ENCODE results near the gene PDZD4. TPM values are rescaled to one million over a fixed set of nuclear protein-coding genes. Genes with fewer than 3 reads are reported as not detected.
A peak's percentile ranks its signal among the peaks of the same experiment; 100 is the strongest.

Gene PDZD4, protein sequence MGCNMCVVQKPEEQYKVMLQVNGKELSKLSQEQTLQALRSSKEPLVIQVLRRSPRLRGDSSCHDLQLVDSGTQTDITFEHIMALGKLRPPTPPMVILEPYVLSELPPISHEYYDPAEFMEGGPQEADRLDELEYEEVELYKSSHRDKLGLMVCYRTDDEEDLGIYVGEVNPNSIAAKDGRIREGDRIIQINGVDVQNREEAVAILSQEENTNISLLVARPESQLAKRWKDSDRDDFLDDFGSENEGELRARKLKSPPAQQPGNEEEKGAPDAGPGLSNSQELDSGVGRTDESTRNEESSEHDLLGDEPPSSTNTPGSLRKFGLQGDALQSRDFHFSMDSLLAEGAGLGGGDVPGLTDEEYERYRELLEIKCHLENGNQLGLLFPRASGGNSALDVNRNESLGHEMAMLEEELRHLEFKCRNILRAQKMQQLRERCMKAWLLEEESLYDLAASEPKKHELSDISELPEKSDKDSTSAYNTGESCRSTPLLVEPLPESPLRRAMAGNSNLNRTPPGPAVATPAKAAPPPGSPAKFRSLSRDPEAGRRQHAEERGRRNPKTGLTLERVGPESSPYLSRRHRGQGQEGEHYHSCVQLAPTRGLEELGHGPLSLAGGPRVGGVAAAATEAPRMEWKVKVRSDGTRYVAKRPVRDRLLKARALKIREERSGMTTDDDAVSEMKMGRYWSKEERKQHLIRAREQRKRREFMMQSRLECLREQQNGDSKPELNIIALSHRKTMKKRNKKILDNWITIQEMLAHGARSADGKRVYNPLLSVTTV
- 1 to 10 TPM in 11 of 12 donors, not detected in 1; 2.7 to 9.6 (median 2.8) TPM for polyA plus RNA-seq (ENCODE audit: insufficient read length in 12 of 12)
- long read RNA-seq, donor 1, result 0 reads
- long read RNA-seq, donor 2, result 0 reads
- long read RNA-seq, donor 3, result 0 reads
- long read RNA-seq, donor 4, result 0 reads
- long read RNA-seq, donor 5, result 0 reads
- long read RNA-seq, donor 6, result 0 reads
- long read RNA-seq, donor 7, result 0 reads
- long read RNA-seq, donor 8, result 0 reads
- long read RNA-seq, donor 9, result 0 reads
- long read RNA-seq, donor 10, result 0 reads
- long read RNA-seq, donor 11, result 0 reads

DNA sequence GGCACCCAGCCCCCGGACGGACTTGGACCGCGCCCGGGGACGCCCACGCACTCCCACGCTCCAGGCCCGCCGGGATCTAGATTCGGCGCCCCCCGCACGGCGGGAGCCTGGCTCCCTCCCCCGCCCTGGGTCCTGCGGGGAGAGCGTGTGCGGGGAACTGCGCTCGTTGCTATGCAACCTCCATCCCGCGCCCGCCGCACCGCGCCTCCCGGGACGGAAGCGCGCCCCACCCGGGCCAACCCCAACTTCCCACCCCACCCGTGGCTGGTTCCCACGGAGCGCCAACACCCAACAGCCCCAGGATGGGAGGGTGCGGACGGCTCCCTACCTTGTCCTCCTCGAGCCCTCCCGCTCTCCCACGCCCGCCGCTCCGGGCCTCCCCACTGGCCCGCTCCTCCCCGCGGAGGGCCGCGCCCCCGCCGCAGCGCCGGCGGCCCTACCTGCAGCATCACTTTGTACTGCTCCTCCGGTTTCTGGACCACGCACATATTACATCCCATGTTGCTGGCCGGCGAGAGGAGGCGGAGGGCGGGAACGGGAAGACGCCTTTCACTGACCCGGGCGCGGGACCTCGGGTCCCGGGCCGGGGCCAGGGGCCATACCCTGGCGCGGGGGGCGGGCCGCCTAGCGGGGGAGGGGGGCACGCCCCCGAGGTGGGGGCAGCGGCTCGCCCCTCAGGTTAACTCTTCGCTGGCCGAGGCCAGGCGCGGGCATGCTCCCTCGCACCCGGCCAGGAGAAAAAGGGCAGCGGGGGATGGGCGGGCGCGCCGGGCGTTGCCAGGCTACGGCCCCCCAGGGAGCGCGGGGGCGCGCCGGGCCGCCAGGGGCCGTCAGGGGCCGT lies at the start of gene PDZD4:
PDZD4 (minus strand) TSS at position 746 of the 841 bp plus-strand sequence; CDS start at position 500, 246 bp downstream.
- no peak for DNase-seq

DNA sequence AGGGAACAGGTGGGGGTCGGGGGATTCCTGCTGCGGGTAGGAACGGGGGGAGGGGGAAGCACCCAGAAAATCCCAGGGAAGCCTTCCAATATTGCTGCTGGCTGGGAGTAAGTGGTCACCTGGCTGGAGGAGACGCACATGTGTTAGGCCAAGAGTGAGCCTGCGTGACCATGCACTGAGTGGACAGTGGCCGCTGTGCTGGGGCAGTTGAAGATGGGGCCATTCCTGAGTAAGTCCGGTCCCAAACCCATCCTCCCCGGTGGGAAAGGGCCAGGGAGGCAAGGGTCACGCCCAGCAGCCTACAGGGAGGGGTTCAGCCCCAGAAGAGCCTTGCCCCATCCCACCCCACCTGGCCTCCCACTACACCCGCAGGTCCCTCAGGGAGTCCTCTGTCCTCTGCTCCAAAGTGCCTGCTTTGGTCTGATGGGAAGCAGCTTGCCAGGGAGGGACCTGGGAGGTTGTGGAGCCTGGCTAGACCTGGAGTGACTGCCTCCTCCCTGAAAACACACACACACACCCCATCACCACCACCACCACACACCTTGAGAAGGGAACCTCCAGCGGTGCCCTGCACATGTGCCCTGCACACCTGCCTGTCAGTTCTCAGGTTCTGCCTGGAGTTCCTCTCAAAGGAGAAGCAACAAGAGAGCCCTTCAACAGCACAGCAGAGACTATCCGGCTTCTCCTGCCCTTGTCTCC lies 49.5 kb upstream of the PDZD4 start:
- no peak for DNase-seq

DNA sequence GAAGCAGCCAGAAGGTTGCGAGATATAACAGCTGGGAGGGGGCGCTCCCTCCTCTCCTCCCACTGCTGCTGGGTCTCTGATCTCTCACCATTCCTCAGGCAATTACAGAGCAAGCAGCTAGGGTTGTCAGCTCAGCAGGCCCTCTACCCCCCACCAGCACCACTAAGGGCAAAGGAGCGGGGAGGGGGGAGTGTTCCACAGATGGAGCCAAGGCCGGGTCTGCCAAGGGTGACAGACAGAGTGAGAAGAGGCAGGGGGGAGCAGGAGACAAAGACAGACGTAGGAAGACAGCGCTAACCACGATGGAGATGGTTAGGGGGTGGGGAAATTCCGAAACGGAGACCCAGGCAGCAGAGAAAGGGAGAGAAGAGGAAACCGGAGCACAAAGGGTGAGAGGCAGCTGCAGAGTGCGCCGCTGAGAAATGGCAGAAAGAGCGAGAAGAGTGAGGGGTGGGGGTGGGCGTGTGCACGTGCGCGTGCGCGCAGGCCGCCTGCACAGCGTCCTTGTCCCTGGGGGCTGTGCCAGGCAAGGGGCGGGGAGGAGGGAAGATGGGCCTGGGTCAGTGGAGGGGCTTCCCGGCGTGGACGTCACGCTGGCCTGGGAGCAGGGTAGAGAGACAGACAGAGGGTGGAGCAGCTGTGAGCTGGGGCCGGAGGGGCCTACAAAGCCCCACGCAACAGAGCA lies 48.8 kb upstream of the PDZD4 start:
- DNase-seq, result no peak

DNA sequence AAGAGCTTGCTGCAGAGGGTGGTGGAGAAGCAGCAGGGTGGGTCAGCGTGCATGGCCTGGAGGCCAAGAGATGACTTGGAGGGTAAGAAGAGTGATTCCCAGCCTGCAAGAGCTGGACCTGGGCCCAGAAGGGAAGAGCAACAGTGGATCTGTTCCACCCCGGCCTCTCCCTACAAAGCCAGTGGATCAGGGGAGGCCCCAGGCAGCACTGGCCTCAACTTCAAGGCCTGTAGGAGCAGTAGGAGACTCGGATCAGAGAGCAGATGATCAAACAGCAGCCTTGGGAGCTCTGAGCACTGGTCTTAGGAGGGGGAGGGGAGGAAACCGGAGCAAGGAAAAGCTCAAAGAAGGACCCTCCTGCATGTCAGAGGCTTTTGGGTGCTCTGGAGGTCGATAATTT lies 48.0 kb upstream of the PDZD4 start:
- DNase-seq, result no peak

DNA sequence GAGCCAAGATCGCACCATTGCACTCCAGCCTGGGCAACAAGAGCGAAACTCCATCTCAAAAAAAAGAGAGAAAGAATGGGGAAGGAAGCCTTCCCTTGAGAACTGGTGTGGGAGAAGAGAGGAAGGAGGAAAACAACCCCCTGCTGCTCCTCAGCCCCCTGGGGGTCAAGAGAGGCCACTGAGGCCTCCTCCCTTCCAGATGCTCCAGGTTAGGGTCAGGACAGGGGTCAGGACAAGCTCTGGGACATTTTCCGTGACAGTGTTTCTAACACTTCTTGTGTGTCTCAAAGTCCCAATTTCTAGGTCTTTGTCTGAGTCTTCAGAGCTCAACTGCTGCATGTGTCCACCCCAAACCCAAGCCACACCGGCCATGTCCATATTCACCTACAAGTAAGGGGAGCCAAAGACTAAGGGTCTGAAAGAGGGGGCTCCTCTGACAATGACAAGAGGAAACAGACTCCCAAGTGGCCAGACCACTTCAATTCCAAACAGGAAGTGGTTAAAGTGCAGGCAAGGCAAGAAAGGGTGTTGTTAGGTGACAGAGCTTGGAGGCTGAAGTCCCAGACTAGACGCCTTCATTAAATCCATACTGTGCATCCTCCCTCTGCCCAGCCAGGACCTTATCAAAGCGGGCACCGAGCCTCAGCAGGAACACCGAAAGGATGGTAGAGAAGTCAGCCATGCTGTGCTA lies 47.4 kb upstream of the PDZD4 start:
- DNase-seq, result no peak

DNA sequence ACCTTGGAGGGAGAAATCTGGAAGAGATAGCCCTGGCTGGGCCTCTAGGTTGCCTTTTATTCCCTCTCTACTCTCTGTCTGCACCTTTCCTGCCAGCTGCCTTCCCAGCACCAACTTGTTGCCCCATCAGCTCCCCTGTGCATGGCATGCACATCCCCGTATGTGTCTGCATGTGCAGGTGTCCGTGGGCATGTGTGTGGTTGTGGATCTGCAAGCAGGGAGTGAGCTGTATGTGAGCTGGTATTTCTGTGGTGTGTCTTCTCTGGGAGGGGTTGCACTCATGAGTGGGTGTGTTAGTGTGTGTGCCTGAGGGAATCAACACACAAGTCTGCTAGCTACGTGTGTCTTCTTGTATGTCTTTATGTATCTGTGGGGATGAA lies 45.8 kb upstream of the PDZD4 start:
- no peak for DNase-seq

DNA sequence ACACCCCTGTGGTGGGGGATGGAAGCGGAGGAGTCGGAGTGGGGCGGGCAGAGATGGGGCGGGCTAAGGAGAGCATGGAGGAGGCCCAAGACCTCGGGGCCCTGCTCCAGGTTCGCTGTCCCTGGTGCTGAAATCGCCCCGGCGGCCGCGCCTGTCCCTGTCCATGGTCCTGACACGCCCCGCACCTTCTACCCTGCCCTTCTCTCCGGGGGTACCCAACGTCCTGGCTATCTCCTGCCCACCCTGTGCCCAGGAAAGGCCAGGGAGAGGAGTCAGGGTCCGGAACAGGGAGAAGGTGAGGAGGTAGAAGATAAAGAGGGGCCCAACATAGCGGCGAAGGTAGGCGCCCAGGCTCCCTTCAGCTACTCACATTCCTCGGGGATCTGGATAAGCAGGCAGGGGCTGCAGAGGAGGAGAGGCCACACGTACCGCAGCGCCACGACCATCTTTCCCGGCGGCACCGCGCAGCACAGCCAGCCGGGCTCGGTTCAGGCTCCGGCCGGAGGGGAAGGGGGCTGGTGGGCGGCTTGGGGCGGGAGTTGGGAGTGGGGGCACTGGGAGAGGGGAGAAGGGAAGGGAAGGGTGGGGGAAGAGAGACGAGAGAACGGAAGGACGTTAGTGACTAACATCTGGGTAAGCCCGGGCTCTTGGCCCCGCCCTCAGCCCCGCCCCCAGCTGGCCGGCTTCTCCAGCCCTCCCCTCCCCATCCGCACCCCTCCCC lies 45.2 kb upstream of the PDZD4 start:
- peak; percentile 60 for DNase-seq

DNA sequence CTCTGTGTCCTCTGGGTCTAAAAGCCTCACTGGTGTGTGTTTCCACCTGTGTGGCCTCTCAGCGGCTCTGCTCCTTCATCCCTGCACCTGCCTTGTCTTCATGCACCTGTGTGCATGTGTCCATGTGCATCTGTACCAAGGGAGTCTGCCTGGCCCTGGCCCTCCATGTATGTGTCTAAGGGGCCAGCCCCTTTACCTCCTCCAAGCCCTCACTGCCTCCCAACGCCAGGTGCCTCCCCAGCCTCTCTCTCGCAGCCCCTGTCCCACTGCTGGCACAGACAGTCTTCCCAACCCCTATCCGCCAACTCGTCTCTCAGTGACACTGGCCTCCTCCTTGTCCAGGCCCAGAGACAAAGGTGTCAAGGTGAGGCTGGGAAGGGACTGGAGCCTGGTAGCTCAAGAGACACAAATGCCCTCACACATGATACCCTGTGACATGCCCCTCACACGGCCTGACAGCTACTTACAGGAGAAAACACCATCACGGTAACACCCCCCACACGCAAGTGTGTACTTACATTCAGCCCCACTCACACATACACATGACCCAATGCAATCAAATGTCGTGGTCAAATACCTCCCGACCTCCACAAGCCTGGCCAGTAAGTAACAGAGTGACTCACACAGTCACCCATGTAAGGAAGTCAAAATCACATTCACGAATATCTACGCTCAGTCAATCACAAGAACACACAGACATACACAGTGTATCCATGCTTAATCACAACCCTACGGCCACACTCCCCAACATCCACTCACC lies 44.2 kb upstream of the PDZD4 start:
- DNase-seq, result no peak

DNA sequence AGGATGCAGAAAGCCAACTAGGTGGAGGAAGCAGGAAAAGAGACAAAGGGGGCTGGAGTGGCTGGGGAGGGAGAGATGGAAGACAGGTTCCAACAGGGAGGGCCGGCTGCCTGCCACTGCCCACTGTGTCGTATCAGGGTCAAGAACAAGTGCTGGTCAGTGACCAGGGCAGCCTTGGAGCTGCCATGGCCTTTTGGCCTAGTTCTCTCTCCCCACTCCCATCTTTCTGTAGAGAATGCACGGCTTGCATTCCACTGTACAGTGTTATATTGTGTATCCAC lies 43.7 kb upstream of the PDZD4 start:
- DNase-seq, result no peak

DNA sequence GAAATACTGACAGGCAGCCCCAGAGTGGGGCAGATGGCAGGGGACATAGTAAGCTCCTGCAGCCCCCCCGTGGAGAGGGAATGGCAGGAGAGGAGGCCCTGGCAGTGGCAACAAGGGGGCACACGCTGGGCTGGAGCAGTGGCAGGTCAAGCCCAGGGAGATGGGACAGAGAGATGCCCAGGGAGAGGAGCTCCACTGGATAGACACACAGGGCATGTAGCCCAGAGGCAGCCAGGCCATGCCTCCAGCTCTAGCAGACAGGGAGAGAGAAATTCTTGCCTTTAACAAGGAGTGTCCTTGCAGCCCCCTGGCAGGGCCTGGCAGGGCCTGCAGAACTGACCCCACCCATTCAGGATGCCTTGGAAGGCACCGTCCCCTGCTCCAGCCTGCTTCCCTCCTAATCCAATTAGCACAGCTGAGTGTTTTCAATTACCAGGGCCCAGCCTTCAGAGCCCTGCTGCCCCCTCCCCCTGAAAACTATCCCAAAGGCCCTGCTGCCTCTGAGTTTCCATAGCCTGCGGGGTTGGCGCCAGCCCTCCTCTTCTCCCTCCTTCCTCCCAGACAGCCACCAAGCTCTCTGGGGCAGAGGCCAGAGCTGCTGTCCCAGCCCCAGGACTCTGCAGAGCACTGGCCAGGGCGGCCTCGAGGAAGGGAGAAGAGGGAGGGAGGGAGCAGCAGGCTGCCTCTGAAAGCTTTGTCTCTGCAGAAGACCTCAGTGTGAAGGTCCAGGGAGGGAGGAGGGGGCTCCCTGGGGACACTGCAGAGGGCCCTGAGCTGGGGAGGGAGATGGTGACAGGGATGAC lies 43.1 kb upstream of the PDZD4 start:
- DNase-seq, result no peak

DNA sequence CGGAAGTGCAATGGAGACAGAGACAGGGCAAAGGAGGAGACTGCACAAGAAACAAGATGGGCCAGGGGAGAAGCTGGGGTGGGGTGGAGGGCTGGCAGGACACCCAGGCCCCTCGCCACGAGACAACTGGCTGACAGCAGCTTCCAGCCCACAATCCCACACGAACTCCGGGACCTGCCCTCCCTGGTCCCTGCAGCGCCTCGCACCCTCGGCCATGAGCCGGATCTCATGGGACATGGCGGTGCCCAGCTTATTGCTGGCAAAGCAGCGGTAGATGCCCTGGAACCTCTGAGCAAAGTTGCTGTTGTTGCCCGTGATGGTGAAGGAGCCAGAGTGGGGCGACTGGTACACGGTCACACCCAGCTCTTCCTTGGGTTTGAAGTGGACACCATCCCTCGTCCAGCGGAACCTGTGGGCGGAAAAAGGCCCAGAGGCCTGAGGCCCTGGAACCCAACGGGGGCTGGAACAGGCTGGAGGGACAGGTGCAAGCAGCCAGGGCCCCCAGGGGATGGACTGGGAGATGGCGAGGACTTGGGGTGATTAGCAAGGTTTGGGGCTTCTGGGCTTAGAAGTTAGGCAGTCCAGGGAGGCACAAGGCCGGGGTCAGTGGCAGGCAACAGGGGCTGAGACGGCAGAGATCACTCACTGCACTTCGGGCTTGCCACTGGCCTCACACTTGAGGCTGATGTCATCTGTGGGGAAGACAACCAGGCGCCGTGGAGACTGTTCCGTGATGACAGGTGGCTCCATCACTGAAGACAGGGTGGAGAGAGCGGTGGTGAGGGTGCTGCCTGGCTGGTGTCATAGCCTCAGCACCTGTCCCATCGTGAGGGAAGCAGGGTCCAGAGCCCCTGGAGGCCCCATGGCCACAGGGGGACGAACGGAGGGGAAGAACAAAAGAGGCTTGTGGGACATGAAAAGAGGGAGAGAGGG lies 41.9 kb upstream of the PDZD4 start:
- DNase-seq, result no peak

DNA sequence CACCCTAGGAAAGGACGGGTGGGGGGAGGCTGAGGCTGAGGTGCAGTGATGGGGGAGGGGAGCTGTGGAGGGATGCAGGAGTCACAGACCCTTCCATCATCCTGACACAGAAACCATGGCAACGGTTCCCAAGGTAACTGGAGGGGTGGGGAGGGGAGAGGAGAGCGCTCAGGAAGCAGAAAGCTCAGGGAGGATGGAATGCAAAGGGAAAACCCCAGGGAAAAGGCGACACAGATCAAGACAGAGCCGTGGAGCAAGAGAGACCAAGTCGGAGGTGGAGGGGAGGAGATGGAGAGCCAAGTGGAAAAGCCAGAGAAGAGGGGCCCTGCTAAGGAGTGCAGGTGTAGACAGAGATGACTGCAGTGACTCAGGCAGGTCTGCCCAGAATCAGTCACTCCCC lies 41.1 kb upstream of the PDZD4 start:
- no peak for DNase-seq

DNA sequence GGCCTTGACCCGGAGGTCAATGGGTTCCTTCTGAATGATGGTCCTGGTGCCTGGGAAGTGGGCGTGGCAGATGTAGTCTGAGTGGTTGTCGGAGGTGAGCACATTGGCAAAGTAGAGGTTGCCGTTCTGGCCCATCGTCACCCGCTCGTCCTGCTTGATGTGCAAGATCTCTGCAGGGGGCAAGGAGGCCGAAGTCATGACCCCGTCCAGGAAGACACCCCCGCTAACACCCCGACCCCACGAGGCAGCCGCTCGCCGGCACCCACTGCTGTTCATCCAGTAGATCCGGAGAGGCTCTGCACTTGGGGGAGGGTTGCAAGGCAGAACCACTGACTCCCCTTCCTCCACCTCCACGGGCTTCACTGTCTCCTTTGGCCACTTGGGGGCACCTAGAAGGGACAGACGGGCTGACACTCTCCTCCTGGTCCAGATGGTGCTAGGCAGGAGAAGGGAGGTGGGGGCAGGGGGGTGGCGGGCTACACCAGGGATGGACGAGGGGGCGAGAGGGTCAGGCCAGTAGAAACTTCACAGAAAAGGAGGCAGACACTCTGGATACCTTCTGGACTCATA lies 40.5 kb upstream of the PDZD4 start:
- no peak for DNase-seq

DNA sequence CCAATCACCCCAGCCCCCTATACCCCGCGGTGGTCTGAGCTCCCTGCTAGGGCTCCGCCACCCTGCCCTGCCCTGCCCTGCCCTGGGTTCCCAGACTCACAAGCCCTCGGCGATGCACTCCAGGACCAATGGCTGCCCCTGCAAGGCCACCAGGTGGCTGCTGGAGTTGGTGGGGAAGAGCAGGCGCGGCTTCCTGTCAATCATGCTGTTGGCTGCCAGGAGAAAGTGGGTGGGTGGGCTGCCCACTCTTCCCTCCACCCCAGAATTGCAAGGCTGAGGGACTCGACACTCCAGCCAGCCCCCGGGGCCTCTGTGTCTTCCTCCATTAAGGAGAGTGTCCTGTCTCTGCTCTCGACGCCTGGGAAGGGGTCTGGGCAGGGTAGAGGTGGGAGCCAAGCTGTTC lies 39.9 kb upstream of the PDZD4 start:
- DNase-seq, result no peak

DNA sequence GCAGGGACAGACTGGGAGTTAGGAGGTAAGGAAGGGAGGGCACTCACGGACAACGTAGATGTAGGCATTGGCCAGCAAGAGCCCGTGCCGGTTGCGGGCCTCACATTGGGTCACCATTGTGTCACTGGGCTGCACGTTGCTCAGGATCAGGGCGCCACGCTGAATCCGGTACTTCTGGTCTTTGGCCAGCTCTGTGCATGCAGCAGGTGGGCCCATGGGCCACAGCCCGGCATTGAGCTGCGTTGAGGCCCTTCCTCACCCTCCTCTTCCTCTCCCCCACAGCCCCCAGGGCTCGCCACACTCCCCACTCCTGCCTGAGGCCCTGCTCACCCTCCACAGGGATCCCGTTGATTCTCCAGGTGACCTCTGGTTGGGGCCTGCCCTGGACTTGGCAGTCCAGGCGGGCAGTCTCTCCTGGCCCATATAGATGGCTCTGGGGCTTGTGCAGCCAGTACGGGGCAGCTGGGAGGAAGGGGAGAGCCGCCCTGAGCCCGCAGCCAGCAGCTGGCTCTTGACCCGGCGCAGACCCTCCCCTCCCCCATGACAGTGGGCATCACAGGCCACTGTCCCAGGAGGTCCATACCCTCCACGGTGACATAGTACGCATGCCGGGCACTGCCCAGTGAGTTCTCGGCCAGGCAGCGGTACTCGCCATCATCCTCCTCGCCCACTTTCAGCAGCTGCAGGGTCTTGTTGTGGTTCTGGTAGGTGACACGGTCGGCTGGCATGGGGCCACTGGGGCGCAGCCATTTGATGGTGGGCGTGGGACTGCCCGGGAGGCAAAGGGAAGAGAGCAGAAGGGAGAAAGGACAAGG lies 39.3 kb upstream of the PDZD4 start:
- DNase-seq, result no peak
